Stimulated activated CD4-positive, alpha-beta T cell treated with anti-CD3 and anti-CD28 coated beads, Interleukin-1b, Interleukin-23, amount 100 ng/mL, for 1 hour (primary cell): Measurements from ENCODE around the gene DAGLA.
"Not testable (repeated sequence)": the region's sequence is repeated elsewhere in the genome, so short reads cannot be mapped to it uniquely, and the experiment has no call there.

Experiments
- DNase-seq, 2 donors: peaks; one replicate each; pipeline ENCODE4 v3.0.0-alpha.2; 2020; ENCODE audit warnings: low read depth in 2 of 2

DAGLA gene

GRCh38 chr11:61660997-61661396, 19.2 kb upstream of the DAGLA start:
- not testable (repeated sequence) for DNase-seq

GRCh38 chr11:61666684-61667297, 13.4 kb upstream of the DAGLA start:
- DNase-seq = no peak

- DNase-seq = no peak
Observed at GRCh38 chr11:61667684-61668305, 12.4 kb upstream of the DAGLA start.

- no peak for DNase-seq
Observed at GRCh38 chr11:61669417-61669816, 10.8 kb upstream of the DAGLA start.

- DNase-seq = no peak
Observed at GRCh38 chr11:61670626-61671025, 9.6 kb upstream of the DAGLA start.

- DNase-seq = no peak
Observed at GRCh38 chr11:61671527-61671926, 8.7 kb upstream of the DAGLA start.

GRCh38 chr11:61673946-61674467, 6.2 kb upstream of the DAGLA start:
- not testable (repeated sequence) for DNase-seq

- no peak for DNase-seq
Observed at GRCh38 chr11:61675826-61676225, 4.4 kb upstream of the DAGLA start.

GRCh38 chr11:61679296-61679695, 895 bp upstream of the DAGLA start:
- DNase-seq = no peak

- no peak for DNase-seq
Observed at GRCh38 chr11:61680622-61681221, 531 bp downstream of the DAGLA start.

- no peak for DNase-seq
Observed at GRCh38 chr11:61682093-61682732, 2.0 kb downstream of the DAGLA start.

- DNase-seq = no peak
Observed at GRCh38 chr11:61682906-61683675, 2.9 kb downstream of the DAGLA start.

GRCh38 chr11:61683961-61684869, 4.0 kb downstream of the DAGLA start:
- DNase-seq = no peak

- DNase-seq = no peak
Observed at GRCh38 chr11:61684870-61685616, 4.9 kb downstream of the DAGLA start.

- DNase-seq = no peak
Observed at GRCh38 chr11:61685617-61685967, 5.4 kb downstream of the DAGLA start.

- DNase-seq = no peak
Observed at GRCh38 chr11:61686066-61686465, 5.9 kb downstream of the DAGLA start.

GRCh38 chr11:61686469-61686868, 6.3 kb downstream of the DAGLA start:
- DNase-seq = no peak

- DNase-seq = no peak
Observed at GRCh38 chr11:61687420-61687819, 7.2 kb downstream of the DAGLA start.

GRCh38 chr11:61688365-61689163, 8.4 kb downstream of the DAGLA start:
- no peak for DNase-seq
